Endothelial cell of umbilical vein (primary cell): ENCODE measurements around the gene SRRM4. TPM values are rescaled to one million over a fixed set of nuclear protein-coding genes. Genes with fewer than 3 reads are reported as not detected.

ENCODE experiments used
- BruUV-seq: library from RNA; stranded (reverse); fragments of 400-500 nt; replicated peaks from 2 replicates; lab custom pipeline; 2021; lab: Mats Ljungman, UMichigan
- CTCF ChIA-PET: fragments of 300-600, 350-600 bp; sonication (Branson Sonifier 250); formaldehyde crosslinking; loops from one replicate; lab custom pipeline; 2021; ENCODE audit warnings: antibody characterized with exemption, inconsistent platforms; lab: Charles Lee
- POLR2A ChIA-PET: fragments of 300-600, 350-600 bp; sonication (Branson Sonifier 250); formaldehyde crosslinking; loops from one replicate; lab custom pipeline; 2021; ENCODE audit warnings: antibody characterized with exemption, inconsistent platforms; lab: Charles Lee
- DNase-seq: peaks from one replicate; pipeline ENCODE4 v3.0.0-alpha.2; 2011; ENCODE audit warnings: low read depth, low spot score
- FAIRE-seq: peaks from 2 replicates; lab custom pipeline; 2011; peaks lifted over from hg19 to GRCh38; lab: Jason Lieb, UNC
- H2AFZ ChIP-seq: 2 replicates; pipeline ENCODE4 v1.6.0; 2012; ENCODE audit warnings: low read depth, low read length, control low read depth, inconsistent platforms
- H3K27ac ChIP-seq: 2 replicates; pipeline ENCODE4 v1.5.1; 2011; ENCODE audit warnings: low read depth, mild to moderate bottlenecking, control low read depth, low read length, moderate library complexity; ENCODE audit not compliant: insufficient read depth
- H3K27me3 ChIP-seq, 2 experiments: 2 replicates each; pipeline versions ENCODE4 v1.6.0 to v1.6.1; 2011; ENCODE audit warnings: low read length in 2 of 2, mixed read lengths in 1 of 2; ENCODE audit not compliant: control insufficient read depth in 2 of 2, insufficient read depth in 2 of 2
- H3K36me3 ChIP-seq, 2 experiments: 2 replicates in 1 of 2; 3 replicates in 1 of 2; pipeline ENCODE4 v1.5.1; 2011; ENCODE audit warnings: low read length in 2 of 2, mild to moderate bottlenecking in 1 of 2, moderate library complexity in 1 of 2; ENCODE audit not compliant: control insufficient read depth in 2 of 2, insufficient read depth in 2 of 2; ENCODE audit errors: extremely low read depth in 1 of 2
- H3K4me1 ChIP-seq: 3 replicates; pipeline ENCODE4 v1.5.1; 2011; ENCODE audit warnings: mild to moderate bottlenecking, low read length; ENCODE audit not compliant: control insufficient read depth, insufficient read depth; ENCODE audit errors: extremely low read depth
- H3K4me2 ChIP-seq: 2 replicates; pipeline ENCODE4 v1.6.1; 2011; ENCODE audit warnings: low read length, control low read depth, mixed read lengths; ENCODE audit not compliant: insufficient read depth
- H3K4me3 ChIP-seq, 3 experiments: fragments of 200-600 bp in 1 of 3; sonication (generic), shearing (Covaris generic) in 1 of 3; replicated peaks in 1 of 3; 2 replicates each; pipeline ENCODE4 v1.5.1; 2011 to 2016; ENCODE audit warnings: control low read depth in 3 of 3, low read length in 3 of 3, mild to moderate bottlenecking in 2 of 3, inconsistent platforms in 1 of 3, low read depth in 1 of 3, moderate library complexity in 1 of 3; ENCODE audit not compliant: insufficient read depth in 1 of 3
- H3K79me2 ChIP-seq: 2 replicates; pipeline ENCODE4 v1.6.0; 2012; ENCODE audit warnings: low read length, inconsistent platforms; ENCODE audit not compliant: control insufficient read depth, insufficient read depth
- H3K9ac ChIP-seq: replicated peaks from 2 replicates; pipeline ENCODE3; 2011; ENCODE audit warnings: low read length, control low read depth; ENCODE audit not compliant: insufficient read depth; ENCODE audit errors: extremely low read depth
- H3K9me1 ChIP-seq: replicated peaks from 3 replicates; pipeline ENCODE4 v1.6.0; 2011; ENCODE audit warnings: mild to moderate bottlenecking, low read length; ENCODE audit not compliant: control insufficient read depth, insufficient read depth; ENCODE audit errors: extremely low read depth
- H3K9me3 ChIP-seq: replicated peaks from 2 replicates; pipeline ENCODE4 v1.5.1; 2012; ENCODE audit warnings: low read length, inconsistent platforms; ENCODE audit not compliant: control insufficient read depth, insufficient read depth
- H4K20me1 ChIP-seq: replicated peaks from 2 replicates; pipeline ENCODE3; 2011; ENCODE audit warnings: mild to moderate bottlenecking, low read length; ENCODE audit not compliant: control insufficient read depth, insufficient read depth; ENCODE audit errors: extremely low read depth
- CTCF ChIP-seq, 2 donors: IDR thresholded peaks; 1 replicate in 1 of 2; 2 replicates in 1 of 2; pipeline ENCODE4 v1.5.1; 2011; ENCODE audit warnings: low read length in 2 of 2, mild to moderate bottlenecking in 2 of 2, moderate library complexity in 2 of 2, control low read depth in 1 of 2, inconsistent platforms in 1 of 2, low read depth in 1 of 2; ENCODE audit not compliant: insufficient read depth in 1 of 2; ENCODE audit errors: extremely low read depth in 1 of 2
- EZH2 ChIP-seq: IDR thresholded peaks from 2 replicates; pipeline ENCODE4 v1.6.1; 2012; ENCODE audit warnings: borderline replicate concordance, low read depth, mild to moderate bottlenecking, moderate library complexity, low read length, inconsistent platforms; ENCODE audit not compliant: severe bottlenecking
- FOS ChIP-seq: IDR thresholded peaks from 2 replicates; pipeline ENCODE4 v1.6.1; 2011; ENCODE audit warnings: mild to moderate bottlenecking, low read length, moderate library complexity, borderline replicate concordance; ENCODE audit not compliant: insufficient read depth
- GATA2 ChIP-seq: IDR thresholded peaks from 2 replicates; pipeline ENCODE4 v1.7.0; 2011; ENCODE audit warnings: low read depth, mild to moderate bottlenecking, moderate library complexity, mixed read lengths, low read length; ENCODE audit not compliant: insufficient read length, insufficient read depth
- JUN ChIP-seq: IDR thresholded peaks from 2 replicates; pipeline ENCODE4 v1.6.1; 2011; ENCODE audit warnings: borderline replicate concordance, low read depth; ENCODE audit not compliant: insufficient read length, insufficient read depth
- MAX ChIP-seq: IDR thresholded peaks from 2 replicates; pipeline ENCODE4 v1.6.1; 2011; ENCODE audit not compliant: insufficient read depth, insufficient read length
- MYC ChIP-seq: IDR thresholded peaks from one replicate; pipeline ENCODE4 v1.6.1; 2011; ENCODE audit warnings: mild to moderate bottlenecking, low read depth, low read length
- POLR2A ChIP-seq: IDR thresholded peaks from 2 replicates; pipeline ENCODE4 v1.6.1; 2012; ENCODE audit warnings: low read depth, mild to moderate bottlenecking, control low read depth, low read length
- POLR2AphosphoS5 ChIP-seq: IDR thresholded peaks from 2 replicates; pipeline ENCODE4 v1.6.1; 2012; ENCODE audit warnings: low read depth, mild to moderate bottlenecking, control low read depth, low read length, moderate library complexity; ENCODE audit not compliant: insufficient read depth
- dilution Hi-C: fragments of 300-500 bp; cut with MboI; formaldehyde crosslinking; loops from one replicate; pipeline ENCODE4 v1.15.0; 2019; ENCODE audit warnings: low sequenced_read_pairs; ENCODE audit not compliant: extremely low pct_ligation_motif_present
- intact Hi-C: fragments of 100-400 bp; cut with micrococcal nuclease; formaldehyde crosslinking; loops from one replicate; pipeline ENCODE4 v1.10.0; 2022
- polyA plus RNA-seq, 4 experiments: library from polyadenylated mRNA; depleted of rRNA in 3 of 4; stranded (reverse) in 3 of 4; unstranded in 1 of 4; fragments of >200 nt; gene quantifications; 2 replicates each; pipeline versions ENCODE4 v1.2.1 to v1.2.3, GENCODE V29; 2011 to 2012; ENCODE audit warnings: missing spikeins in 1 of 4
- total RNA-seq: library from RNA; stranded (reverse); gene quantifications from 2 replicates; pipeline ENCODE4 v1.2.3, GENCODE V29; 2021

The SRRM4 gene
- total and polyA plus RNA-seq, 2 donors (not counting 3 experiments of a cell fraction or from before 2014, with no cell fraction given) = not detected

- Histone ChIP-seq H3K4me1 (no peaks in the 10 kb centered on the region), H3K36me3 (no peaks in the 10 kb centered on the region), H3K27me3 (no peaks in the 10 kb centered on the region), H4K20me1 (no peaks in the 10 kb centered on the region), H3K4me2 (no peak overlapping the region), H3K79me2 (no peaks in the 10 kb centered on the region), H3K9me3 (no peaks in the 10 kb centered on the region), H3K9me1 (no peaks in the 10 kb centered on the region), H2AFZ (no peak overlapping the region), H3K4me3 (no peak overlapping the region), H3K9ac (no peak overlapping the region), H3K27ac (no peak overlapping the region)
- ChIA-PET POLR2A (no interaction called here), CTCF (interaction anchor here (1.0 kb wide), 1 partner anchor 14 kb away, joined by 3 read pairs; no protein-coding TSS in a partner anchor)
- FAIRE-seq (no peak), DNase-seq (no peak)
- intact Hi-C loops (no loop called here), dilution Hi-C loops (no loop called here)
- BruUV-seq = no TSS peak
- no peak for TF ChIP-seq JUN
- no peak for TF ChIP-seq CTCF (IDR thresholded peaks at IDR 0.05; ENCODE audit: extremely low read depth in 1 of 2, insufficient read depth in 1 of 2, low read depth in 1 of 2, low read length in 2 of 2)
- TF ChIP-seq POLR2A = no peak
- no peak for TF ChIP-seq MAX
- TF ChIP-seq POLR2AphosphoS5 = no peak
- TF ChIP-seq MYC = no peak
These were observed 69.3 kb downstream of the SRRM4 start for GRCh38 chr12:119050663-119051062.

GRCh38 chr12:119051474-119051873 is 70.1 kb downstream of the SRRM4 start:
- H3K4me1 ChIP-seq = no peaks in the 10 kb centered on the region
- no peaks in the 10 kb centered on the region for H3K79me2 ChIP-seq
- H4K20me1 ChIP-seq = no peaks in the 10 kb centered on the region
- no peak overlapping the region for H2AFZ ChIP-seq
- DNase-seq (no peak), FAIRE-seq (no peak)
- dilution Hi-C loops (no loop called here), intact Hi-C loops (no loop called here)
- H3K4me2 ChIP-seq = no peak overlapping the region
- no peaks in the 10 kb centered on the region for H3K36me3 ChIP-seq
- TF ChIP-seq MYC = no peak
- TF ChIP-seq MAX = no peak
- no peak for TF ChIP-seq FOS
- no peak for TF ChIP-seq POLR2AphosphoS5
- TF ChIP-seq JUN = no peak
- no peak for TF ChIP-seq CTCF (IDR thresholded peaks at IDR 0.05; ENCODE audit: extremely low read depth in 1 of 2, insufficient read depth in 1 of 2, low read depth in 1 of 2, low read length in 2 of 2)
- TF ChIP-seq GATA2 = no peak
- no peak for TF ChIP-seq POLR2A
- no peak for TF ChIP-seq EZH2
- no peak overlapping the region for H3K4me3 ChIP-seq
- no TSS peak for BruUV-seq
- no peaks in the 10 kb centered on the region for H3K9me3 ChIP-seq
- H3K27me3 ChIP-seq = no peaks in the 10 kb centered on the region
- no peak overlapping the region for H3K9ac ChIP-seq
- H3K27ac ChIP-seq = no peak overlapping the region
- CTCF ChIA-PET = no interaction called here
- H3K9me1 ChIP-seq = no peaks in the 10 kb centered on the region
- POLR2A ChIA-PET = no interaction called here
